Pancreas (tissue), 10 donors: ENCODE data around the gene TMEM212. TPM values are rescaled to one million over a fixed set of nuclear protein-coding genes. Genes with fewer than 3 reads are reported as not detected.

Experiments
- ATAC-seq, 4 donors: fragments of 200-7000 bp; cut with Tn5 transposase; one replicate each; pipeline versions ENCODE4 v1.8.0 to v1.9.1; 2020; ENCODE audit warnings: mild to moderate bottlenecking in 4 of 4, moderate library complexity in 4 of 4
- DNase-seq, 6 donors: peaks; one replicate each; pipeline ENCODE4 v3.0.0-alpha.2; 2020
- FAIRE-seq: peaks from 2 replicates; lab custom pipeline; 2012; peaks lifted over from hg19 to GRCh38; lab: Jason Lieb, UNC
- H3K27ac ChIP-seq, 4 donors: fragments of 200-600 bp; sonication (generic); 1 replicate in 3 of 4; 2 replicates in 1 of 4; pipeline versions ENCODE4 v1.5.0 to v1.8.0; 2020
- H3K27me3 ChIP-seq, 4 donors: fragments of 200-600 bp; one replicate each; pipeline ENCODE4 v1.8.0; 2021
- H3K36me3 ChIP-seq, 3 donors: fragments of 200-600 bp; sonication (generic) in 1 of 3; one replicate each; pipeline versions ENCODE4 v1.5.0 to v1.8.0; 2020 to 2021
- H3K4me1 ChIP-seq, 3 donors: fragments of 200-600 bp; one replicate each; pipeline ENCODE4 v1.8.0; 2021
- H3K4me3 ChIP-seq, 4 donors: fragments of 200-600 bp; sonication (generic) in 2 of 4; one replicate each; pipeline versions ENCODE4 v1.5.0 to v1.8.0; 2020 to 2021
- H3K9me3 ChIP-seq, 4 donors: fragments of 200-600 bp; one replicate each; pipeline ENCODE4 v1.8.0; 2021
- CTCF ChIP-seq, 4 donors: fragments of 200-600 bp; sonication (generic) in 3 of 4; IDR thresholded peaks; one replicate each; pipeline versions ENCODE4 v1.5.0 to v1.8.0; 2021; ENCODE audit warnings: antibody characterized with exemption in 4 of 4
- WGBS, 2 donors: extraction: QIAGEN DNeasy Blood & Tissue Kit; methylation state at CpG; one replicate each; pipeline ENCODE4 v1.1.7; 2013; 5-methylcytosine and 5-hydroxymethylcytosine counted together
- intact Hi-C, 3 donors: fragments of 100-400 bp; cut with DNase I; formaldehyde crosslinking; loops; one replicate each; pipeline versions ENCODE4 v1.11.1 to v1.14.2; 2022
- polyA plus RNA-seq, 2 donors: library from polyadenylated mRNA; stranded (reverse); fragments of 200-250 nt; gene quantifications; one replicate each; pipeline ENCODE4 v1.2.3, GENCODE V29; 2013
- total RNA-seq, 6 donors: library from RNA; stranded (reverse); fragmentation: NEBNext Ultra II Directional in 4 of 6; extraction: Animal tissue kit (Norgen Biotek cat#: 25700) in 4 of 6; gene quantifications; one replicate each; pipeline versions ENCODE4 v1.2.1 to v1.2.4, GENCODE V29; 2021 to 2023
- donor health status: healthy with polysubstance abuse.
- donor health status: DM: no; HTN: no; CAD: no; lungs with moderate emphysema.
- donor health status: DM: no; HTN: no; CAD: no.
- donor health status: control.
- donor health status: control.
- donor health status: Bipolar disorder and iron deficiency.
- donor health status: DM: yes; HTN: yes; CAD: no.
- donor health status: DM: no; HTN: no; CAD: no.
- donor health status: DM: no; HTN: no; CAD: no.
- donor health status: DM: yes; HTN: yes; CAD: no.

TMEM212 gene
- total and polyA plus RNA-seq, 8 donors, result not detected

- no peak for FAIRE-seq
- peak within 1 kb of the TSS; percentile 47 to 65 (median 51) for H3K4me3 ChIP-seq
- H3K9me3 ChIP-seq, result no peaks in the 10 kb centered on the region
- H3K4me1 ChIP-seq, result peaks cover 0 to 30% (median 16%) of the 10 kb centered on the region in 3 donors
- no peak for TF ChIP-seq CTCF (IDR thresholded peaks at IDR 0.05)
- 0 to 1% methylated on average over 73 to 78 of the region's 78 CpGs for WGBS, 2 donors
- peak; percentile 88 to 92 (median 90) for ATAC-seq
- DNase-seq, result peak; percentile 89 to 94 (median 92)
- intact Hi-C loops, result no loop called here
- H3K27ac ChIP-seq, result peak within 1 kb of the TSS; percentile 84 to 97 (median 90)
- H3K27me3 ChIP-seq, result no peaks in the 10 kb centered on the region
- H3K36me3 ChIP-seq, result no peaks in the 10 kb centered on the region
These were observed 33.1 kb upstream of the TMEM212 start, which contains the start of gene PLD1 for GRCh38 chr3:171809861-171810628. TSS of gene PLD1 (minus strand) at chr3:171810483. CDS start at chr3:171738051, 72,432 bp downstream.

GRCh38 chr3:171810629-171811294 lies 32.4 kb upstream of the TMEM212 start:
- FAIRE-seq (no peak), ATAC-seq (no peak), DNase-seq (no peak)
- Histone ChIP-seq H3K4me3 (peak overlapping the region; percentile 18 to 65 (median 50)), H3K36me3 (no peaks in the 10 kb centered on the region), H3K9me3 (no peaks in the 10 kb centered on the region), H3K4me1 (peaks cover 0 to 29% (median 16%) of the 10 kb centered on the region in 3 donors), H3K27me3 (no peaks in the 10 kb centered on the region), H3K27ac (peak overlapping the region; percentile 84 to 97 (median 90))
- no peak for TF ChIP-seq CTCF (IDR thresholded peaks at IDR 0.05)
- intact Hi-C loops, result no loop called here
- WGBS, 2 donors, result 21 to 22% methylated on average over 22 of the region's 22 CpGs

GRCh38 chr3:171811295-171811912 lies 31.7 kb upstream of the TMEM212 start:
- Histone ChIP-seq H3K27ac (peak overlapping the region in 1 of 4 donors; percentile 97), H3K27me3 (no peaks in the 10 kb centered on the region), H3K9me3 (no peaks in the 10 kb centered on the region), H3K4me3 (no peak overlapping the region), H3K36me3 (no peaks in the 10 kb centered on the region), H3K4me1 (peaks cover 0 to 22% (median 10%) of the 10 kb centered on the region in 3 donors)
- ATAC-seq (peak in 1 of 4 donors; percentile 15), DNase-seq (no peak), FAIRE-seq (no peak)
- TF ChIP-seq CTCF (IDR thresholded peaks at IDR 0.05), result no peak
- intact Hi-C loops, result no loop called here
- WGBS, 2 donors, result 79 to 85% methylated on average over 4 of the region's 4 CpGs

GRCh38 chr3:171811913-171812335 lies 31.2 kb upstream of the TMEM212 start:
- H3K9me3 ChIP-seq, result no peaks in the 10 kb centered on the region
- H3K4me3 ChIP-seq, result no peak overlapping the region
- TF ChIP-seq CTCF (IDR thresholded peaks at IDR 0.05), result no peak
- ATAC-seq (no peak), FAIRE-seq (no peak), DNase-seq (no peak)
- no peaks in the 10 kb centered on the region for H3K27me3 ChIP-seq
- no peaks in the 10 kb centered on the region for H3K36me3 ChIP-seq
- peaks cover 0 to 17% (median 8%) of the 10 kb centered on the region in 3 donors for H3K4me1 ChIP-seq
- intact Hi-C loops, result no loop called here
- 96 to 98% methylated on average over 9 of the region's 9 CpGs for WGBS, 2 donors
- peak overlapping the region in 1 of 4 donors; percentile 0 for H3K27ac ChIP-seq
